H1 (cell line): ENCODE measurements around the gene FLRT2. TPM values are rescaled to one million over a fixed set of nuclear protein-coding genes. Genes with fewer than 3 reads are reported as not detected.

ENCODE experiments used
- BRCA1 ChIP-seq: IDR thresholded peaks from 2 replicates; pipeline ENCODE4 v1.6.1; 2012; ENCODE audit warnings: low read depth, low read length, improper control_type of control experiment
- CTBP2 ChIP-seq: IDR thresholded peaks from 2 replicates; pipeline ENCODE4 v1.7.0; 2011; ENCODE audit warnings: borderline replicate concordance, mild to moderate bottlenecking, moderate library complexity, mixed read lengths, low read length; ENCODE audit not compliant: insufficient read depth, insufficient read length
- KDM5A ChIP-seq: fragments of 200-600 bp; IDR thresholded peaks from 2 replicates; pipeline ENCODE4 v1.7.1; 2012; ENCODE audit warnings: mild to moderate bottlenecking, low read length, inconsistent platforms, mixed read lengths
- NRF1 ChIP-seq: IDR thresholded peaks from 2 replicates; pipeline ENCODE4 v1.6.1; 2011; ENCODE audit warnings: mild to moderate bottlenecking, low read depth, low read length, improper control_type of control experiment
- RFX5 ChIP-seq: IDR thresholded peaks from 2 replicates; pipeline ENCODE4 v1.6.1; 2011; ENCODE audit warnings: low read depth, low read length, improper control_type of control experiment, borderline replicate concordance
- SUZ12 ChIP-seq: fragments of 200-600 bp; sonication (generic); IDR thresholded peaks from 2 replicates; pipeline ENCODE4 v1.6.1; 2012; ENCODE audit warnings: mild to moderate bottlenecking, inconsistent platforms, low read length, moderate library complexity, mixed read lengths
- polyA plus RNA-seq, 7 experiments: library from polyadenylated mRNA; depleted of rRNA in 3 of 7; stranded (reverse) in 5 of 7; unstranded in 2 of 7; fragments of >200 nt in 5 of 7; fragments of 200-250 nt in 2 of 7; gene quantifications; 1 replicate in 5 of 7; 2 replicates in 1 of 7; 4 replicates in 1 of 7; pipeline versions ENCODE4 v1.2.1 to v1.2.3, GENCODE V29; 2011 to 2013; ENCODE audit warnings: missing spikeins in 2 of 7, mixed read lengths in 2 of 7
- total RNA-seq: library from RNA; stranded (reverse); fragmentation: NEBNext Ultra II Directional; extraction: Animal tissue kit (Norgen Biotek cat#: 25700); gene quantifications from 2 replicates; pipeline ENCODE4 v1.2.1, GENCODE V29; 2021
- TF ChIP-seq, protein P1 (sequence below): fragments of 300-600 bp; sonication (generic); IDR thresholded peaks from 2 replicates; pipeline ENCODE4 v1.7.1; 2012; ENCODE audit warnings: low read length, moderate library complexity, mild to moderate bottlenecking, inconsistent platforms; ENCODE audit not compliant: insufficient replicate concordance
- TF ChIP-seq, protein P2 (sequence below): IDR thresholded peaks from 2 replicates; pipeline ENCODE4 v1.6.1; 2012; ENCODE audit warnings: inconsistent platforms

Gene FLRT2
- total and polyA plus RNA-seq, 2 of the 8 experiments (the other 6 are each of a cell fraction or from before 2014, with no cell fraction given) = 2.4 to 6.9 TPM

DNA sequence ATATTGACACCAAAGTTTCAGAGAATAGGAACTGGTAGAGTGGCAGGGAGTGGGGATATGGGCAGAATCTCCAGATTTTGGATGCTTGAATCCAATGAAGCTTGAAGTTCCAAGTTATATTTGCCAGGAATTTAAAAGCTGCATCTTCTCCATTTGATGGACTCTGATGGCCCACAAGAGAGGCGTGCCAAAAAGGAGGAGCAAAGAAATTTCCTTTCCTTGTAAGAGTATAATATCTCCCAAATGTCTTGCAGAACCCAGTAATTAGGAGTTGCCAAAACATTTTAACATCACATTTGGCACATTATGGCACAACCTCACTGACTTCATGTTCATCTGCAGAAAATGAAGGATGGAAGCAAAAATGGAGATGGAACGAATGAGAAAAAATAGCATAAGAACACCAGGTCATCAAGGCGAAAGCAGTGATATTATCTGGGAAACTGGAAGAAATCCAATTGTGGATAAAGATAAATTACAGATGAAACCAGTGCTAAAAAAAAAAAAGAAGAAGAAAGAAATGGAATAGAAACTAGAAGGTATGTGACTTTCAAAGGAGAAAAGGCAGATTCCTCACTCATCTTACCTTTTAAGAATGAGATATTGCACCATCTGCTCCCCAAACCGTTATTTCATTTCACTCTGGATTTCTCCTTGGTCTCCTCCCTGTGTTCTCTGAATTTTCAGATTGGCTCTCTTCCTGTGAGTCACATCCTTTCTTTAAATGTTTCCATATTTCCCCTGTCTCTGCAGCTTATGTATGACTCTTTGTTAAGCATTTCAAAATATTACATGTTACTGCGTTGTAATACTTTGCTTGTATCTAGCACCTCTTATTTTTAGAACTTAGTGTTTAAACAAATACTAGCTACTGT lies 13.5 kb upstream of the FLRT2 start (continued):
- TF ChIP-seq, protein P1, sequence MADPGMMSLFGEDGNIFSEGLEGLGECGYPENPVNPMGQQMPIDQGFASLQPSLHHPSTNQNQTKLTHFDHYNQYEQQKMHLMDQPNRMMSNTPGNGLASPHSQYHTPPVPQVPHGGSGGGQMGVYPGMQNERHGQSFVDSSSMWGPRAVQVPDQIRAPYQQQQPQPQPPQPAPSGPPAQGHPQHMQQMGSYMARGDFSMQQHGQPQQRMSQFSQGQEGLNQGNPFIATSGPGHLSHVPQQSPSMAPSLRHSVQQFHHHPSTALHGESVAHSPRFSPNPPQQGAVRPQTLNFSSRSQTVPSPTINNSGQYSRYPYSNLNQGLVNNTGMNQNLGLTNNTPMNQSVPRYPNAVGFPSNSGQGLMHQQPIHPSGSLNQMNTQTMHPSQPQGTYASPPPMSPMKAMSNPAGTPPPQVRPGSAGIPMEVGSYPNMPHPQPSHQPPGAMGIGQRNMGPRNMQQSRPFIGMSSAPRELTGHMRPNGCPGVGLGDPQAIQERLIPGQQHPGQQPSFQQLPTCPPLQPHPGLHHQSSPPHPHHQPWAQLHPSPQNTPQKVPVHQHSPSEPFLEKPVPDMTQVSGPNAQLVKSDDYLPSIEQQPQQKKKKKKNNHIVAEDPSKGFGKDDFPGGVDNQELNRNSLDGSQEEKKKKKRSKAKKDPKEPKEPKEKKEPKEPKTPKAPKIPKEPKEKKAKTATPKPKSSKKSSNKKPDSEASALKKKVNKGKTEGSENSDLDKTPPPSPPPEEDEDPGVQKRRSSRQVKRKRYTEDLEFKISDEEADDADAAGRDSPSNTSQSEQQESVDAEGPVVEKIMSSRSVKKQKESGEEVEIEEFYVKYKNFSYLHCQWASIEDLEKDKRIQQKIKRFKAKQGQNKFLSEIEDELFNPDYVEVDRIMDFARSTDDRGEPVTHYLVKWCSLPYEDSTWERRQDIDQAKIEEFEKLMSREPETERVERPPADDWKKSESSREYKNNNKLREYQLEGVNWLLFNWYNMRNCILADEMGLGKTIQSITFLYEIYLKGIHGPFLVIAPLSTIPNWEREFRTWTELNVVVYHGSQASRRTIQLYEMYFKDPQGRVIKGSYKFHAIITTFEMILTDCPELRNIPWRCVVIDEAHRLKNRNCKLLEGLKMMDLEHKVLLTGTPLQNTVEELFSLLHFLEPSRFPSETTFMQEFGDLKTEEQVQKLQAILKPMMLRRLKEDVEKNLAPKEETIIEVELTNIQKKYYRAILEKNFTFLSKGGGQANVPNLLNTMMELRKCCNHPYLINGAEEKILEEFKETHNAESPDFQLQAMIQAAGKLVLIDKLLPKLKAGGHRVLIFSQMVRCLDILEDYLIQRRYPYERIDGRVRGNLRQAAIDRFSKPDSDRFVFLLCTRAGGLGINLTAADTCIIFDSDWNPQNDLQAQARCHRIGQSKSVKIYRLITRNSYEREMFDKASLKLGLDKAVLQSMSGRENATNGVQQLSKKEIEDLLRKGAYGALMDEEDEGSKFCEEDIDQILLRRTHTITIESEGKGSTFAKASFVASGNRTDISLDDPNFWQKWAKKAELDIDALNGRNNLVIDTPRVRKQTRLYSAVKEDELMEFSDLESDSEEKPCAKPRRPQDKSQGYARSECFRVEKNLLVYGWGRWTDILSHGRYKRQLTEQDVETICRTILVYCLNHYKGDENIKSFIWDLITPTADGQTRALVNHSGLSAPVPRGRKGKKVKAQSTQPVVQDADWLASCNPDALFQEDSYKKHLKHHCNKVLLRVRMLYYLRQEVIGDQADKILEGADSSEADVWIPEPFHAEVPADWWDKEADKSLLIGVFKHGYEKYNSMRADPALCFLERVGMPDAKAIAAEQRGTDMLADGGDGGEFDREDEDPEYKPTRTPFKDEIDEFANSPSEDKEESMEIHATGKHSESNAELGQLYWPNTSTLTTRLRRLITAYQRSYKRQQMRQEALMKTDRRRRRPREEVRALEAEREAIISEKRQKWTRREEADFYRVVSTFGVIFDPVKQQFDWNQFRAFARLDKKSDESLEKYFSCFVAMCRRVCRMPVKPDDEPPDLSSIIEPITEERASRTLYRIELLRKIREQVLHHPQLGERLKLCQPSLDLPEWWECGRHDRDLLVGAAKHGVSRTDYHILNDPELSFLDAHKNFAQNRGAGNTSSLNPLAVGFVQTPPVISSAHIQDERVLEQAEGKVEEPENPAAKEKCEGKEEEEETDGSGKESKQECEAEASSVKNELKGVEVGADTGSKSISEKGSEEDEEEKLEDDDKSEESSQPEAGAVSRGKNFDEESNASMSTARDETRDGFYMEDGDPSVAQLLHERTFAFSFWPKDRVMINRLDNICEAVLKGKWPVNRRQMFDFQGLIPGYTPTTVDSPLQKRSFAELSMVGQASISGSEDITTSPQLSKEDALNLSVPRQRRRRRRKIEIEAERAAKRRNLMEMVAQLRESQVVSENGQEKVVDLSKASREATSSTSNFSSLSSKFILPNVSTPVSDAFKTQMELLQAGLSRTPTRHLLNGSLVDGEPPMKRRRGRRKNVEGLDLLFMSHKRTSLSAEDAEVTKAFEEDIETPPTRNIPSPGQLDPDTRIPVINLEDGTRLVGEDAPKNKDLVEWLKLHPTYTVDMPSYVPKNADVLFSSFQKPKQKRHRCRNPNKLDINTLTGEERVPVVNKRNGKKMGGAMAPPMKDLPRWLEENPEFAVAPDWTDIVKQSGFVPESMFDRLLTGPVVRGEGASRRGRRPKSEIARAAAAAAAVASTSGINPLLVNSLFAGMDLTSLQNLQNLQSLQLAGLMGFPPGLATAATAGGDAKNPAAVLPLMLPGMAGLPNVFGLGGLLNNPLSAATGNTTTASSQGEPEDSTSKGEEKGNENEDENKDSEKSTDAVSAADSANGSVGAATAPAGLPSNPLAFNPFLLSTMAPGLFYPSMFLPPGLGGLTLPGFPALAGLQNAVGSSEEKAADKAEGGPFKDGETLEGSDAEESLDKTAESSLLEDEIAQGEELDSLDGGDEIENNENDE = no peak
- TF ChIP-seq, protein P2, sequence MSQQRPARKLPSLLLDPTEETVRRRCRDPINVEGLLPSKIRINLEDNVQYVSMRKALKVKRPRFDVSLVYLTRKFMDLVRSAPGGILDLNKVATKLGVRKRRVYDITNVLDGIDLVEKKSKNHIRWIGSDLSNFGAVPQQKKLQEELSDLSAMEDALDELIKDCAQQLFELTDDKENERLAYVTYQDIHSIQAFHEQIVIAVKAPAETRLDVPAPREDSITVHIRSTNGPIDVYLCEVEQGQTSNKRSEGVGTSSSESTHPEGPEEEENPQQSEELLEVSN = no peak
- TF ChIP-seq BRCA1 = no peak
- TF ChIP-seq KDM5A = no peak
- no peak for TF ChIP-seq NRF1
- TF ChIP-seq RFX5 = no peak
- no peak for TF ChIP-seq CTBP2
- TF ChIP-seq SUZ12 = no peak
- TF ChIP-seq, all 59 proteins: peak for 0
